Measurements from ENCODE around the gene KCNH2. TPM values are rescaled to one million over a fixed set of nuclear protein-coding genes. Genes with fewer than 3 reads are reported as not detected.
A peak's percentile ranks its signal among the peaks of the same experiment; 100 is the strongest.

Gene KCNH2
- total and polyA plus RNA-seq, 5 donors, result 113 to 163 (median 132) TPM

- H3K4me3 ChIP-seq (ENCODE audit: low read length), result no peak overlapping the region
- peak in 2 of 3 donors; percentile 58 to 65 for DNase-seq
- ATAC-seq, result peak in 1 of 2 donors; percentile 3
- WGBS, result 68% methylated on average over 9 of the region's 9 CpGs
- no peaks in the 10 kb centered on the region for H3K27me3 ChIP-seq (ENCODE audit: control insufficient read depth, insufficient read depth)
- no peaks in the 10 kb centered on the region for H3K9me3 ChIP-seq (ENCODE audit: control insufficient read depth, low read length)
- intact Hi-C loops (cut with DNase I), result loop anchor here in 1 of 4 donors (10.0 kb wide), 1 partner anchor 50 kb away; no protein-coding TSS in a partner anchor
- peak overlapping the region; percentile 67 for H3K27ac ChIP-seq (ENCODE audit: low read length)
- peaks cover 10% of the 10 kb centered on the region for H3K4me1 ChIP-seq (ENCODE audit: control insufficient read depth, insufficient read depth, low read length)
These were observed 23.7 kb downstream of the KCNH2 start for GRCh38 chr7:150954201-150954985.

GRCh38 chr7:150953061-150953997 lies 24.8 kb downstream of the KCNH2 start:
- ATAC-seq (peak in 1 of 2 donors; percentile 15), DNase-seq (peak in 2 of 3 donors; percentile 49 to 54)
- Histone ChIP-seq H3K4me1 (ENCODE audit: control insufficient read depth, insufficient read depth, low read length) (peaks cover 10% of the 10 kb centered on the region), H3K9me3 (ENCODE audit: control insufficient read depth, low read length) (no peaks in the 10 kb centered on the region), H3K27ac (ENCODE audit: low read length) (peak overlapping the region; percentile 48), H3K27me3 (ENCODE audit: control insufficient read depth, insufficient read depth) (no peaks in the 10 kb centered on the region), H3K4me3 (ENCODE audit: low read length) (no peak overlapping the region)
- WGBS, result 68% methylated on average over 17 of the region's 17 CpGs
- intact Hi-C loops (cut with DNase I), result loop anchor here in 1 of 4 donors (10.0 kb wide), 1 partner anchor 49 kb away; no protein-coding TSS in a partner anchor

DNA sequence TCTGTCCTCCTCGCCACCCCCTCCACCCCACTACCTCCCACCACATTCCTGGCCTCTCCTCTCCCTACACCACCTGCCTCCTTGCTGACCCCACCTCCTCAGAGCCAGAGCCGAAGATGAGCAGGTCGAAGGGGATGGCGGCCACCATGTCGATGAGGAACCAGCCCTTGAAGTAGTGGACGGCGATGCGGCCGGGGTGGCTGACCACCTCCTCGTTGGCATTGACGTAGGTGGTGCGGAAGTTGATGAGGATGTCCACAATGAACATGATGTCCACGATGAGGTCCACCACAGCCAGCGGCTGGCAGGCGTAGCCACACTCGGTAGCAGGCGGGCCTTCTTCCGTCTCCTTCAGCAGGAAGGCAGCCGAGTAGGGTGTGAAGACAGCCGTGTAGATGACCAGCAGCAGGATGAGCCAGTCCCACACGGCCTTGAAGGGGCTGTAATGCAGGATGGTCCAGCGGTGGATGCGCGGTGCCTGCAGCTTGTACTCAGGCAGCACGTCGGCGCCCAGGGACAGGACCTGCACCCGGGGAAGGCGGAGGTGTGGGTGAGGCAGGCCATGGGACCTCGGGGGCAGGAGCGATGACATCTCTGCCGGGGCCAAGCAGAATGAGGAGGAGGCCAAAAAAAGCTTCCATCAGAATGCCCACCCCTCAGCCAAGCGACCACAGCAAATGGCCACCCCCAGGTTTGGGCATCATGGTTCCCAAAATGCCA lies 25.6 kb downstream of the KCNH2 start:
- peaks cover 3% of the 10 kb centered on the region for H3K4me1 ChIP-seq (ENCODE audit: control insufficient read depth, insufficient read depth, low read length)
- no peaks in the 10 kb centered on the region for H3K27me3 ChIP-seq (ENCODE audit: control insufficient read depth, insufficient read depth)
- DNase-seq, result peak in 2 of 3 donors; percentile 43 to 56
- whole genome bisulfite sequencing, result 81% methylated on average over 33 of the region's 33 CpGs
- no peaks in the 10 kb centered on the region for H3K9me3 ChIP-seq (ENCODE audit: control insufficient read depth, low read length)
- H3K4me3 ChIP-seq (ENCODE audit: low read length), result no peak overlapping the region
- intact Hi-C loops (cut with DNase I), result loop anchor here in 1 of 4 donors (10.0 kb wide), 1 partner anchor 48 kb away; no protein-coding TSS in a partner anchor
- no peak overlapping the region for H3K27ac ChIP-seq (ENCODE audit: low read length)
- no peak for ATAC-seq

- ATAC-seq, result no peak
- no peaks in the 10 kb centered on the region for H3K9me3 ChIP-seq (ENCODE audit: control insufficient read depth, low read length)
- H3K4me1 ChIP-seq (ENCODE audit: control insufficient read depth, insufficient read depth, low read length), result peaks cover 2% of the 10 kb centered on the region
- peak in 2 of 3 donors; percentile 41 to 51 for DNase-seq
- H3K4me3 ChIP-seq (ENCODE audit: low read length), result no peak overlapping the region
- intact Hi-C loops (cut with DNase I), result loop anchor here in 1 of 4 donors (10.0 kb wide), 1 partner anchor 47 kb away; no protein-coding TSS in a partner anchor
- no peak overlapping the region for H3K27ac ChIP-seq (ENCODE audit: low read length)
- no peaks in the 10 kb centered on the region for H3K27me3 ChIP-seq (ENCODE audit: control insufficient read depth, insufficient read depth)
- 96% methylated on average over 28 of the region's 28 CpGs for whole genome bisulfite sequencing
These were observed 26.6 kb downstream of the KCNH2 start for GRCh38 chr7:150951521-150951920.

GRCh38 chr7:150951181-150951520 lies 27.0 kb downstream of the KCNH2 start:
- Histone ChIP-seq H3K4me3 (ENCODE audit: low read length) (no peak overlapping the region), H3K27ac (ENCODE audit: low read length) (no peak overlapping the region), H3K4me1 (ENCODE audit: control insufficient read depth, insufficient read depth, low read length) (peaks cover 2% of the 10 kb centered on the region), H3K27me3 (ENCODE audit: control insufficient read depth, insufficient read depth) (no peaks in the 10 kb centered on the region), H3K9me3 (ENCODE audit: control insufficient read depth, low read length) (no peaks in the 10 kb centered on the region)
- DNase-seq (peak in 1 of 3 donors; percentile 29), ATAC-seq (no peak)
- 93% methylated on average over 16 of the region's 16 CpGs for WGBS
- intact Hi-C loops (cut with DNase I), result loop anchor here in 1 of 4 donors (10.0 kb wide), 1 partner anchor 46 kb away; no protein-coding TSS in a partner anchor

GRCh38 chr7:150950496-150951180 lies 27.5 kb downstream of the KCNH2 start:
- H3K9me3 ChIP-seq (ENCODE audit: control insufficient read depth, low read length), result no peaks in the 10 kb centered on the region
- WGBS, result 96% methylated on average over 27 of the region's 27 CpGs
- no peak overlapping the region for H3K27ac ChIP-seq (ENCODE audit: low read length)
- intact Hi-C loops (cut with DNase I), result loop anchor here in 1 of 4 donors (10.0 kb wide), 1 partner anchor 46 kb away; no protein-coding TSS in a partner anchor
- peak in 1 of 3 donors; percentile 30 for DNase-seq
- peaks cover 2% of the 10 kb centered on the region for H3K4me1 ChIP-seq (ENCODE audit: control insufficient read depth, insufficient read depth, low read length)
- no peaks in the 10 kb centered on the region for H3K27me3 ChIP-seq (ENCODE audit: control insufficient read depth, insufficient read depth)
- no peak for ATAC-seq
- H3K4me3 ChIP-seq (ENCODE audit: low read length), result no peak overlapping the region

GRCh38 chr7:150949971-150950491 lies 28.1 kb downstream of the KCNH2 start:
- intact Hi-C loops (cut with DNase I), result loop anchor here in 1 of 4 donors (10.0 kb wide), 1 partner anchor 45 kb away; no protein-coding TSS in a partner anchor
- no peaks in the 10 kb centered on the region for H3K9me3 ChIP-seq (ENCODE audit: control insufficient read depth, low read length)
- WGBS, result 83% methylated on average over 16 of the region's 16 CpGs
- ATAC-seq, result no peak
- H3K4me3 ChIP-seq (ENCODE audit: low read length), result no peak overlapping the region
- H3K4me1 ChIP-seq (ENCODE audit: control insufficient read depth, insufficient read depth, low read length), result peaks cover 2% of the 10 kb centered on the region
- no peaks in the 10 kb centered on the region for H3K27me3 ChIP-seq (ENCODE audit: control insufficient read depth, insufficient read depth)
- DNase-seq, result peak in 1 of 3 donors; percentile 36
- H3K27ac ChIP-seq (ENCODE audit: low read length), result no peak overlapping the region

- Histone ChIP-seq H3K27ac (ENCODE audit: low read length) (no peak overlapping the region), H3K27me3 (ENCODE audit: control insufficient read depth, insufficient read depth) (no peaks in the 10 kb centered on the region), H3K4me3 (ENCODE audit: low read length) (no peak overlapping the region), H3K4me1 (ENCODE audit: control insufficient read depth, insufficient read depth, low read length) (peaks cover 2% of the 10 kb centered on the region), H3K9me3 (ENCODE audit: control insufficient read depth, low read length) (no peaks in the 10 kb centered on the region)
- DNase-seq, result no peak
- WGBS, result 53% methylated on average over 4 of the region's 4 CpGs
- no peak for ATAC-seq
- intact Hi-C loops (cut with DNase I), result no loop called here
These were observed 28.6 kb downstream of the KCNH2 start for GRCh38 chr7:150949564-150949963.

GRCh38 chr7:150948791-150949251 lies 29.3 kb downstream of the KCNH2 start:
- intact Hi-C loops (cut with DNase I), result no loop called here
- Histone ChIP-seq H3K4me3 (ENCODE audit: low read length) (no peak overlapping the region), H3K27ac (ENCODE audit: low read length) (no peak overlapping the region), H3K4me1 (ENCODE audit: control insufficient read depth, insufficient read depth, low read length) (no peaks in the 10 kb centered on the region), H3K9me3 (ENCODE audit: control insufficient read depth, low read length) (no peaks in the 10 kb centered on the region), H3K27me3 (ENCODE audit: control insufficient read depth, insufficient read depth) (no peaks in the 10 kb centered on the region)
- ATAC-seq (no peak), DNase-seq (no peak)
- 82% methylated on average over 15 of the region's 15 CpGs for WGBS
